T-helper 1 cell treated with Interleukin-12 subunit alpha and Interleukin-12 subunit beta and Interleukin-4 antibody, amounts not matched to agents 30 μg/mL and 1 μg/mL, for 36 hours (primary cell): Measurements from ENCODE around the gene FNDC8.
"Not testable (repeated sequence)": the region's sequence is repeated elsewhere in the genome, so short reads cannot be mapped to it uniquely, and the experiment has no call there.

Experiments
- H3K27ac Mint-ChIP-seq: one replicate; pipeline ENCODE4 v1.8.0; 2021; ENCODE audit warnings: mild to moderate bottlenecking, mixed read lengths
- H3K27me3 Mint-ChIP-seq: one replicate; pipeline ENCODE4 v1.8.0; 2021; ENCODE audit warnings: low read depth, mixed read lengths
- H3K36me3 Mint-ChIP-seq: one replicate; pipeline ENCODE4 v1.8.0; 2021; ENCODE audit warnings: low read depth, mixed read lengths
- H3K4me1 Mint-ChIP-seq: one replicate; pipeline ENCODE4 v1.8.0; 2021; ENCODE audit warnings: low read depth, mixed read lengths
- H3K4me3 Mint-ChIP-seq: one replicate; pipeline ENCODE4 v1.8.0; 2021; ENCODE audit warnings: mild to moderate bottlenecking, moderate library complexity, mixed read lengths
- H3K9me3 Mint-ChIP-seq: one replicate; pipeline ENCODE4 v1.8.0; 2021; ENCODE audit warnings: mixed read lengths

FNDC8 gene

DNA sequence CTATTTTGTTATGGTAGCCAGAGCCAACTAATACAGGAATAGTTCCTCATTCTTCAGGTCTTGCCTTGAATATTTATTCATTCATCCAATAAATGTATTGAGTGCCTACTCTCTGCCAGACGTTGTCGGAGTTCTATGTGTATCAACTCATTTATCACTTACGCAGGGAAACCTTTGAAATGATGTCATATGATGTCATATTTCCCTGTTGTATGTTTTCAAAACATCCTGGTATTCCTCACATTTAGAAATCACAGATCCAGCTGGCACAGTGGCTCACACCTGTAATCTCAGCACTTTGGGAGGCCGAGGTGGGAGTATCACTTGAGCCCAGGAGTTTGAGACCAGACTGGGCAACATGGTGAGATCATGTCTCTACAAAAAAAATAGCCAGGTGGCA is 23.4 kb downstream of the FNDC8 start:
- H3K4me1 Mint-ChIP-seq = peaks cover 9% of the 10 kb centered on the region
- no peak overlapping the region for H3K4me3 Mint-ChIP-seq
- H3K9me3 Mint-ChIP-seq = no peaks in the 10 kb centered on the region
- H3K27ac Mint-ChIP-seq = no peak overlapping the region
- H3K27me3 Mint-ChIP-seq = peaks cover 3% of the 10 kb centered on the region
- H3K36me3 Mint-ChIP-seq = no peaks in the 10 kb centered on the region

DNA sequence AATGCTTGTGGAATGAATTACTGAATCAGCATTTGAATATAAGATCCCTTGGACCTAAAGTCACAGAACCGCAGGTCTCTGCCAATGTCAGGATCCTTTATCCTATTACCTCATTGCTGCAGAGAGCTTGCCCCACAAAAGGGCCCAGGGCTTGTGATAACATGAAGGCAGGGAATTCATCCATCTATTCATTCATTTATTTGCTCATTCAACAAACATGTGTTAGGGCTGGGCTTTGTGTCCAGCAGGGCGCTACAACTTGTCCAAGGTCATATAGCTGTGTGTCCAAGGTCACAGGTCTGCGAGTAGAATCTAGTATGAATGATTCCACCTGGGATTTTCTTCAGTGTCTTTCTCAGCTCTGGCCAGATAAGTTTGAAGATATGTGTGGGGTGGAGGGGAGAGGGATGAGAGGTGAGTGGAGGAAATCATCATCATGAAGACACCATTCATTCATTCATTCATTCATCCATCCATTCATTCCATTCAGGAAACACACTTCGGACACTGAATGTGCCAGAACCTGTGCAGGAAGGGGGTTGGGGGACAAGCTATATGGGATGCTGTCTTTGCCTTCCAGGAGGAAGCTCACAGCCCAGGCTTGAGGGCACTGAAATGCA is 24.9 kb downstream of the FNDC8 start:
- H3K4me3 Mint-ChIP-seq = no peak overlapping the region

DNA sequence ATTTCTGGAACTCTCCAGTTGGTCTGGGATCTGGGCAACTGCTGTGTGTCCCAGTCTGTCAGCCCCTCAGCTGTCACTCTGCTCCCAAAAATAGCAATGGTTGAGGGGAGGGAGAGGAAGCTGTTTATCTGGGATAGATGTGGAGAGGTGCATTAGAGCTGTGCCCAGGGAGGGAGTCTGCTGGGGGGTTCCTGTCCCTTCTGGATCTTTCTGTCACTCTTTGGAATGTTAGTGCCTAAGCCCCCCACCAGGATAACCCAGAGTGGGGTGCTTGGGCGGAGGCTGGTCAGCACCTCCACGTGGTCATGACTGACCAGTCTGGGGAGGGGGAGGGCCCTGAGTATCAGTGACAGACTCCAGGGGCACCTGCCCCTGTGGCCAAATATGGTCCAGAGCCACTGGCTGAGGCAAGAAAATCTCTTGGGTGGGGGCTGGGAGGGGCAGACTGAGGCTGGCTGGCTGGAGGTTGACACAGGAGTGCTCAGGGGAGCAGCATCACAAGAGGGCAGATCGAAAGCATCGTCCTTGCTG is 26.0 kb downstream of the FNDC8 start, which contains the start of gene UNC45B:
Gene UNC45B (plus strand): TSS at position 443 of the 531 bp plus-strand sequence. CDS start 447 bp downstream, outside the sequence.
- no peaks in the 10 kb centered on the region for H3K36me3 Mint-ChIP-seq
- H3K27me3 Mint-ChIP-seq = peaks cover 8% of the 10 kb centered on the region
- H3K4me3 Mint-ChIP-seq = no peak within 1 kb of the TSS
- H3K4me1 Mint-ChIP-seq = peaks cover 1% of the 10 kb centered on the region
- no peaks in the 10 kb centered on the region for H3K9me3 Mint-ChIP-seq
- no peak within 1 kb of the TSS for H3K27ac Mint-ChIP-seq

More for the DNA sequence above, 24.9 kb downstream of the FNDC8 start:
- no peaks in the 10 kb centered on the region for H3K36me3 Mint-ChIP-seq
- H3K4me1 Mint-ChIP-seq = peaks cover 4% of the 10 kb centered on the region
- peaks cover 3% of the 10 kb centered on the region for H3K27me3 Mint-ChIP-seq
- no peak overlapping the region for H3K27ac Mint-ChIP-seq
- H3K9me3 Mint-ChIP-seq = no peaks in the 10 kb centered on the region

DNA sequence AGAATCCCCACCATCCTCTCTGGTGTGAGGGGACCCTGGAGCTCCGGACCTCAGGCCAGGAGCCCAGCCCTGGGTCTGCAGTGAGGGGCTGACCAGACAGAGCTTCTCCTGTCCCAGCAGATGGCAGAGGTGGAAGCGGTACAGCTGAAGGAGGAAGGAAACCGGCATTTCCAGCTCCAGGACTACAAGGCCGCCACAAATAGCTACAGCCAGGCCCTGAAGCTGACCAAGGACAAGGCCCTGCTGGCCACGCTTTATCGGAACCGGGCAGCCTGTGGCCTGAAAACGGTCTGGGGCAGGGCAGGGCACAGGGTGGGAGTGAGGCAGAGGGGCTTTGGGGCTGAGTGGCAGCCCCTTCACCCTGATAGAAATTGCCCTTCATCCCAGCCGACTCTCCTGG is 26.7 kb downstream of the FNDC8 start:
- H3K4me1 Mint-ChIP-seq = no peaks in the 10 kb centered on the region
- H3K4me3 Mint-ChIP-seq = no peak overlapping the region
- no peaks in the 10 kb centered on the region for H3K9me3 Mint-ChIP-seq
- H3K27ac Mint-ChIP-seq = no peak overlapping the region
- H3K27me3 Mint-ChIP-seq = peaks cover 14% of the 10 kb centered on the region
- no peaks in the 10 kb centered on the region for H3K36me3 Mint-ChIP-seq

DNA sequence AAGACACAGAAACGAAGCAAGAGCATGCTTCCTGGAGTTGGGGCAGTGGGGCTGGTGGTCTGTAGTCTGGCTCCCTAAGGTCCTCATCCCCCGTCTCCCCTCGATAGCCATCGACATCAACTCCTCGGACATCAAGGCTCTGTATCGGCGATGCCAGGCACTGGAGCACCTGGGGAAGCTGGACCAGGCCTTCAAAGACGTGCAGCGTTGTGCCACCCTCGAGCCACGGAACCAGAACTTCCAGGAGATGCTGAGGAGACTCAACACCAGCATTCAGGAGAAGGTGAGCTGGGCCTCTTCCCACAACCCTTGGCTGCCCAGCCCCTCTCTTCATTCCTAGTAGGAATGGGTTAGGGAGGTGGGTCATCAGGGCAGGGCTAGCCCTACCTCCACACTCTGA is 28.5 kb downstream of the FNDC8 start:
- Mint-ChIP-seq H3K4me3 (no peak overlapping the region), H3K4me1 (no peaks in the 10 kb centered on the region), H3K27ac (no peak overlapping the region), H3K36me3 (no peaks in the 10 kb centered on the region), H3K9me3 (no peaks in the 10 kb centered on the region), H3K27me3 (peaks cover 25% of the 10 kb centered on the region)

DNA sequence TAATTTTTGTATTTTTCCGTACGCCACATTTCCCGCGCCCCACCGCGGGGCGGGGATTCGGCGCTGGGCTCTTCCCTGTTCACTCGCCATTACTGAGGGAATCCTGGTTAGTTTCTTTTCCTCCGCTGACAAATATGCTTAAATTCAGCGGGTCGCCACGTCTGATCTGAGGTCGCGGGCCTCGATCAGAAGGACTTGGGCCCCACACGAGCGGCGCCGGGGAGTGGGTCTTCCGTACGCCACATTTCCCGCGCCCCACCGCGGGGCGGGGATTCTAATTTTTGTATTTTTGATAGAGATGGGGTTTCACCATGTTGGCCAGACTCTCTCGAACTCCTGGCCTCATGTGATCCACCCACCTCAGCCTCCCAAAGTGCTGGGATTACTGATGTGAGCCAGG is 29.7 kb downstream of the FNDC8 start:
- H3K4me1 Mint-ChIP-seq, H3K36me3 Mint-ChIP-seq, H3K9me3 Mint-ChIP-seq, H3K4me3 Mint-ChIP-seq, H3K27ac Mint-ChIP-seq: not testable (repeated sequence)
- H3K27me3 Mint-ChIP-seq = peaks cover 25% of the 10 kb centered on the region

DNA sequence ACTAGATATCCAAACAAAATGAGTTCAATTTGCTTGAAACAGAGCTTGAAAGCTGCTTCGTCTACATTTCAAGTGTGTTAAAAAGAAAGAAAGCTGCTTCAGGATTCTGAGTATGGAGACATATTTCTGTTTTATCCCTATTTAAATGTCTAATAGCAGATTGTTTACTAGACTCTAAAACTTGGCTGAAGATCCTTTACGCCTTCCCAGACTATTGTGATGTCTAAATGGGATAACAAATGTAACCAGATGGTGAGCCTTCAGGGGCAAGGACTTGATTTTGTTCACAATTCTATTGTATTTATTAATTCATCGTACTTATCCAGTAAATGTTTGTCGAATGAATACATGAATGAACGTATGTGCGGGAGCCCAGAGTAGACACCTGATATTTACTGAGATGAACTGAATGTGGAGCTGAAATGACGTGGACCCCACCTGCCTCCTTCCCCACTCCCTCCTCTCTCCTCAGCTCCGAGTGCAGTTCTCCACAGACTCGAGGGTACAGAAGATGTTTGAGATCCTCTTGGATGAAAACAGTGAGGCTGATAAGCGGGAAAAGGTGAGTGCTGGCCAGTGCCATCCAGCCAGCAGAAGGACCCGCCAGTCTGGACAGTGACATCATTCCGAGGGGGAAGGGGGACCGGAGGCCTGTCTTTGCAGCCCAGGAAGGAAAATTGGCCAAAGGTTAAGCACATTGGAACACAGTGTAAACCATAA is 31.2 kb downstream of the FNDC8 start:
- Mint-ChIP-seq H3K36me3 (no peaks in the 10 kb centered on the region), H3K9me3 (no peaks in the 10 kb centered on the region), H3K4me3 (no peak overlapping the region), H3K27me3 (peaks cover 25% of the 10 kb centered on the region), H3K27ac (no peak overlapping the region), H3K4me1 (no peaks in the 10 kb centered on the region)

DNA sequence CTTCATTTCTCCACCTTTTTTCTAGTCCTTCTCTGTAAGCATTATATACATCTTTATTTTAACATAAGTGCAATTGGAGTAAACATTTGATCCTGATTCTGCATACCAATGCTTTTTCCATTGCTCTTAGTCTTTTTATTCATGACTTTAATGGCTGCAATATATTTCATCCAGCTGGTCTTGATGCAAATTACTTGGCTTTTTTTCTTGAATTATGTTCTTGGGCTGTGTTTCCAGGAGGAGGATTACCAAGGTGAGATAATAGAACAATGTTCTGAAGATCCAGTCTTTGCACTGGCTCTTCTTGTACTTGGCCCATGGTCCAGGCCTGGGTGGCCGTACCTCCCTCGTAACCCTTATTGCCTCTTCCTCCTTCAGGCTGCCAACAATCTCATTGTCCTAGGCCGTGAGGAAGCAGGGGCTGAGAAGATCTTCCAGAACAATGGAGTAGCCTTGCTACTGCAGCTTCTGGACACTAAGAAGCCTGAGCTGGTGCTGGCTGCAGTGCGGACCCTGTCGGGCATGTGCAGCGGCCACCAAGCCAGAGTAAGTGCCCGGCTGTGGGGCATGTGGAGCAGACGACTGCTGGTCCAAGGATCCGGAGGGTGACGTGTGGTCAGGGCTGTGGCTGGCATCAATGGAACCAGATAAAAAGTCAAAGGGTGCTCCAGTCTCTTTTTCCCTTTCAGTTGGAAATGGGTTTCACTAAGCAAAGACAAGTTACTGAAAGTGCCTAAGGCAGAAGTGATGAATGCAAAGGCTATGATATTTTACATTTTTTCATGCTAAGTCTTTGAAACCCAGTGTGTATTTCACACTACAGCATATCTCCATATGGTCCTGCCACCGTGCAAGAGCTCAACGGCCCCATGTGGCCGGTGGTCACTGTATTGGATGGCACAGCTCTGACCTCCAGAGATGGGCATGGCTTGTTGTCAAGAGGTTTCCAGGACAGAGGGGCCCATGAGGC is 33.1 kb downstream of the FNDC8 start:
- H3K4me3 Mint-ChIP-seq = no peak overlapping the region
- H3K27me3 Mint-ChIP-seq = peaks cover 21% of the 10 kb centered on the region
- no peaks in the 10 kb centered on the region for H3K9me3 Mint-ChIP-seq
- no peaks in the 10 kb centered on the region for H3K36me3 Mint-ChIP-seq
- H3K27ac Mint-ChIP-seq = no peak overlapping the region
- no peaks in the 10 kb centered on the region for H3K4me1 Mint-ChIP-seq

DNA sequence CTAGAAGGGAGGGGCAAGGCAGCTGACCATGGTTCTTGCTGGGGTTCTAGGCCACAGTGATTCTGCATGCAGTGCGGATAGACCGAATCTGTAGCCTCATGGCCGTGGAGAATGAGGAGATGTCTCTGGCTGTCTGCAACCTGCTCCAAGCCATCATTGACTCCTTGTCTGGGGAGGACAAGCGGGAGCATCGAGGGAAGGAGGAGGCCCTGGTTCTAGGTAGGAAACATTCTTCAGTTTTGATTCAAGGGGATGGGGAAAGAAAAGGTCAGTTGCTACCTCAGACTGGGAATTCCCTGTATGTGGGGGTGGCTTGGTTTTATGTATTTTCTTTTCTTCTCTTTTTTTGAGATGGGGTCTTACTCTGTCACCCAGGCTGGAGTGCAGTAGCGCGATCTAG is 33.8 kb downstream of the FNDC8 start:
- peaks cover 21% of the 10 kb centered on the region for H3K27me3 Mint-ChIP-seq
- H3K4me3 Mint-ChIP-seq = no peak overlapping the region
- H3K4me1 Mint-ChIP-seq = peaks cover 3% of the 10 kb centered on the region
- H3K9me3 Mint-ChIP-seq = no peaks in the 10 kb centered on the region
- H3K27ac Mint-ChIP-seq = no peak overlapping the region
- H3K36me3 Mint-ChIP-seq = no peaks in the 10 kb centered on the region

DNA sequence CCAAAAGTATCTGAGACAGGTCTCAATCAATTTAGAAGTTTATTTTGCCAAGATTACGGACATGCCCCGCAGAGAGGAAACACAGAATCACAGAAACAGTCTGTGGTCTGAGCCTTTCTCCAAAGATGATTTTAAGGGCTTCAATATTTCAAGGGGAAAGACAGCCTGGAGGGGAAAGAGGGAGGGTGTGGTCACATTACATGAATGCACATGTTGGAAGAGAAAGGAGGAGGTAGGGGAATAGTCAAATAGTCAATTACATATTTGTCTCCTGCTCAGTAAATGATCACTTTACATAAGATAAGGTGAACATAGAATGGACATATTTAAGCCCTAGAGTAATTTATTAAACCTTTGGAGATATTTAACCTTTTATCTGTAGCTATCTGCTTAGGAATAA is 38.5 kb downstream of the FNDC8 start:
- peaks cover 3% of the 10 kb centered on the region for H3K36me3 Mint-ChIP-seq
- H3K9me3 Mint-ChIP-seq = no peaks in the 10 kb centered on the region
- no peak overlapping the region for H3K27ac Mint-ChIP-seq
- H3K27me3 Mint-ChIP-seq = no peaks in the 10 kb centered on the region
- H3K4me1 Mint-ChIP-seq = peaks cover 26% of the 10 kb centered on the region
- no peak overlapping the region for H3K4me3 Mint-ChIP-seq

DNA sequence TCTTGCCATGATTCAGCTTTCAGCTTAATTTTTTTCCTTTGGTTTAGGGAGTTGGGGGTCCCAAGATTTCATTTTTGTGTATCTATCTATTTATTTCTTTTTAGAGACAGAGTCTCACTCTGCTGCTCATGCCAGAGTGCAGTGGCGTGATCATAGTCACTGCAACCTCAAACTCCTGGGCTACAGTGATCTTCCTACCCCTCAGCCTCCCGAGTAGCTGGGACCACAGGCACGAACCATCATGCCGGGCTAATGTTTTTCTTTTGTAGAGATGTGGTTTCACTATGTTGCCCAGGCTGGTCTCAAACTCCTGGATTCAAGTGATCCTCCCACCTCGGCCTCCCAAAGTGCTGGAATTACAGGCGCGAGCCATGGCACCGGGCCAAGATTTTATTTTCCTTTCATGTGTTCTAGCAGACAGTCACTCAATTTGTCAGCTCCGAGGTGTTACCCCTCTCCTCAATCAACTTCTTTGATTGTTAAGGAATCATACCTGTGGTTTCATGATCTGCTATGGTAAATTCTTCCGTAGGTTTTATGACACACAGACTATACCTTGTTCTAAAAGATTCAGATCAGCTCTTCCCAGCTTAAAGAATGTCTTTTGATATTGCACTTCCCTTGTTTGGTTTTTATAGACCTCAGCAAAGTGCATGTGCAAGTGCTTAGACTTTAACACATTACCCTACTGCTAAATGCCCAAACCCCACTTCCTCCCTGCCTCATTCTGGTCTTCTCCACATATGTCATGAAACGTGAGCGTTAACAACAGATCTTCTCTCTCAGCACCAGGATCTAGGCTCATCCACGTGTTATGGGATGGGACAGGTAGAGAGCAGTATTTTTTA is 39.2 kb downstream of the FNDC8 start:
- Mint-ChIP-seq H3K27ac (peak overlapping the region; percentile 58), H3K36me3 (peaks cover 3% of the 10 kb centered on the region), H3K27me3 (no peaks in the 10 kb centered on the region), H3K4me1 (peaks cover 29% of the 10 kb centered on the region), H3K9me3 (no peaks in the 10 kb centered on the region), H3K4me3 (peak overlapping the region; percentile 38)

DNA sequence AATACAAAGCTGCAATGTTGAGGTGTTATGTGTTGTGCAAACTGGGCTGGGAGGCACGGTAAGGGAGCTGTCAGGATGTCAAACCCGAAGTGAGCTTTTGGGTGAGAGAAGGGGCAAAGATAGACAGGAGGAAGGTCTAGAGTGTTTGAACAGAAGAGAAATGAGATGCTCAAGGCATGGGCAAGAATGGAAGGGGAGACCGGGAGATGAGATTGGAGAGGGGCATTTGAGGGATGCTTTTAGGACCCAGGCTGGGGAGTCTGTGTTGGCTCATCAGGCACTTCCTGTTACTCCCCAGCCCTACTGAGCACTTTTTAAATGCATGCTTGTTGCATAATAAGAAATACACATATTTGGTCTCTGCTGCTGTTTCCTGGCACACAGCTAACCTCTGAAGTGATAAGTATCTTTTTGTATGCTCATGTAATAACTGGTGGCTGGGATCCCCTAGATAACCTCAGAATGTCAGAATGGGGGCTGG is 39.9 kb downstream of the FNDC8 start:
- Mint-ChIP-seq H3K36me3 (peaks cover 3% of the 10 kb centered on the region), H3K27ac (peak overlapping the region; percentile 58), H3K9me3 (no peaks in the 10 kb centered on the region), H3K27me3 (no peaks in the 10 kb centered on the region), H3K4me3 (peak overlapping the region; percentile 38), H3K4me1 (peaks cover 29% of the 10 kb centered on the region)

DNA sequence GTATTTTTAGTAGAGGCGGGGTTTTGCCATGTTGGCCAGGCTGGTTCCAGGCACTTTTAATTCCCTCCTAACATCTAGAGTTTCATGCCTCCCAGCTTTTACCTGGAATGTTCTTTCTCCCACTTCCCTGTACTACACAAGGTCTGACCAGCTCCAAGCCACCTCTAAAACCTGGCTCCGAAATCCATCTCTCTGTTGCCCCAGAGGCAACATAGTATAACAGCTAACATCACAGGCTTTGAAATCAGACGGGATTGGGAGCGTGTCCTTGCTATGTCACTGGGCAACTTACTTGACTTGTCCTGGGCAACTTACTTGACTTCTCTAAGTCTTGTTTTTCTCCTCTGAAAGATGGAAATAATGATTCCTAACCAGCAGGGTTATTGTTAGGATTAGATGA is 41.3 kb downstream of the FNDC8 start:
- Mint-ChIP-seq H3K4me3 (no peak overlapping the region), H3K27me3 (no peaks in the 10 kb centered on the region), H3K4me1 (peaks cover 31% of the 10 kb centered on the region), H3K36me3 (peaks cover 3% of the 10 kb centered on the region), H3K9me3 (no peaks in the 10 kb centered on the region), H3K27ac (no peak overlapping the region)
